SU-DHL-6 (cell line): Measurements from ENCODE around the gene PDZRN3.

Experiments
- CTCF ChIP-seq: fragments of 200-600 bp; sonication (generic); IDR thresholded peaks from one replicate; pipeline ENCODE4 v1.5.1; 2017; ENCODE audit warnings: antibody characterized with exemption, mild to moderate bottlenecking, low read length, moderate library complexity; ENCODE audit not compliant: insufficient read depth, poor library complexity, severe bottlenecking
- EZH2phosphoT487 ChIP-seq: fragments of 200-600 bp; sonication (generic), shearing (Covaris generic); conservative IDR thresholded peaks from 2 replicates; pipeline ENCODE4 v1.6.1; 2018; ENCODE audit warnings: mild to moderate bottlenecking, antibody characterized with exemption, low read length, moderate library complexity, mixed read lengths

- TF ChIP-seq CTCF = no peak
- no peak for TF ChIP-seq EZH2phosphoT487
Measured at GRCh38 chr3:73535137-73535536, 89.6 kb downstream of the PDZRN3 start.
